ACHN (cell line): Measurements from ENCODE around the gene TSSC4.

Source experiments
- DNase-seq: peaks from one replicate; pipeline ENCODE4 v3.0.0-alpha.2; 2015
- in situ Hi-C: cut with HindIII; loops from 2 replicates; pipeline ENCODE4 v1.10.0; 2017; ENCODE audit warnings: low sequenced_read_pairs, low pct_ligation_motif_present, low pct_unique_long_range_greater_than_20kb

TSSC4 gene

GRCh38 chr11:2409611-2410468 lies 9.3 kb downstream of the TSSC4 start:
- in situ Hi-C loops, result no loop called here
- no peak for DNase-seq

- in situ Hi-C loops, result no loop called here
- no peak for DNase-seq
Observed at GRCh38 chr11:2410616-2411015, 10.1 kb downstream of the TSSC4 start.

GRCh38 chr11:2411446-2412305 lies 11.1 kb downstream of the TSSC4 start:
- in situ Hi-C loops, result no loop called here
- no peak for DNase-seq

GRCh38 chr11:2412323-2412722 lies 11.8 kb downstream of the TSSC4 start:
- no peak for DNase-seq
- in situ Hi-C loops, result no loop called here

- in situ Hi-C loops, result no loop called here
- DNase-seq, result no peak
Observed at GRCh38 chr11:2413742-2414579, 13.4 kb downstream of the TSSC4 start.

GRCh38 chr11:2414616-2415015 lies 14.1 kb downstream of the TSSC4 start:
- no peak for DNase-seq
- in situ Hi-C loops, result no loop called here

- in situ Hi-C loops, result no loop called here
Observed at GRCh38 chr11:2415171-2415570, 14.6 kb downstream of the TSSC4 start.

GRCh38 chr11:2415601-2416380 lies 15.2 kb downstream of the TSSC4 start:
- in situ Hi-C loops, result no loop called here
- no peak for DNase-seq

More at GRCh38 chr11:2415171-2415570, 14.6 kb downstream of the TSSC4 start:
- DNase-seq, result no peak

GRCh38 chr11:2416765-2417164 lies 16.2 kb downstream of the TSSC4 start:
- in situ Hi-C loops, result no loop called here
- DNase-seq, result no peak

- DNase-seq, result no peak
- in situ Hi-C loops, result no loop called here
Observed at GRCh38 chr11:2417856-2418692, 17.5 kb downstream of the TSSC4 start.

- in situ Hi-C loops, result no loop called here
- no peak for DNase-seq
Observed at GRCh38 chr11:2418693-2419360, 18.3 kb downstream of the TSSC4 start.

GRCh38 chr11:2419638-2420501 lies 19.3 kb downstream of the TSSC4 start:
- DNase-seq, result peak; percentile 69
- in situ Hi-C loops, result no loop called here

- in situ Hi-C loops, result no loop called here
- peak; percentile 66 for DNase-seq
Observed at GRCh38 chr11:2420502-2421225, 20.1 kb downstream of the TSSC4 start.

- in situ Hi-C loops, result no loop called here
- DNase-seq, result no peak
Observed at GRCh38 chr11:2421226-2421994, 20.9 kb downstream of the TSSC4 start.

- in situ Hi-C loops, result no loop called here
- no peak for DNase-seq
Observed at GRCh38 chr11:2421996-2422395, 21.4 kb downstream of the TSSC4 start.
